ENCODE data around the gene GGA1.

DNA sequence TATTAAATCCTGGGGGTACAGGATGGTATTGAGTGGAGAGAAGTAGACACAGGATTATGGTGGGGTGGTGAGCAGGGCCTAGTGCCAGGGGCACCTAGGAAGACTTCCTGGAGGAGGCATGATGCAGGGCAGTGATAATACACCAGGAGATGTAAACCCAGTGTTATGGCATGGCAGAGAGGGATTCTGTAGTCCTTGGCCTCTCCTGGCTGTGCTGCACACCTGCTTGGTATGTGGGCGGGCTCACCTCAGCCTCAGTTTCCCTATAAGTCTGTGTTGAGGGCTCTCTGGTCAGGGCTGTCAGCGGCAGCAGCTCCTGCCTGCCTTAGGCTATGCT, 52.0 kb downstream of the GGA1 start:
- TF ChIP-seq, protein P1, sequence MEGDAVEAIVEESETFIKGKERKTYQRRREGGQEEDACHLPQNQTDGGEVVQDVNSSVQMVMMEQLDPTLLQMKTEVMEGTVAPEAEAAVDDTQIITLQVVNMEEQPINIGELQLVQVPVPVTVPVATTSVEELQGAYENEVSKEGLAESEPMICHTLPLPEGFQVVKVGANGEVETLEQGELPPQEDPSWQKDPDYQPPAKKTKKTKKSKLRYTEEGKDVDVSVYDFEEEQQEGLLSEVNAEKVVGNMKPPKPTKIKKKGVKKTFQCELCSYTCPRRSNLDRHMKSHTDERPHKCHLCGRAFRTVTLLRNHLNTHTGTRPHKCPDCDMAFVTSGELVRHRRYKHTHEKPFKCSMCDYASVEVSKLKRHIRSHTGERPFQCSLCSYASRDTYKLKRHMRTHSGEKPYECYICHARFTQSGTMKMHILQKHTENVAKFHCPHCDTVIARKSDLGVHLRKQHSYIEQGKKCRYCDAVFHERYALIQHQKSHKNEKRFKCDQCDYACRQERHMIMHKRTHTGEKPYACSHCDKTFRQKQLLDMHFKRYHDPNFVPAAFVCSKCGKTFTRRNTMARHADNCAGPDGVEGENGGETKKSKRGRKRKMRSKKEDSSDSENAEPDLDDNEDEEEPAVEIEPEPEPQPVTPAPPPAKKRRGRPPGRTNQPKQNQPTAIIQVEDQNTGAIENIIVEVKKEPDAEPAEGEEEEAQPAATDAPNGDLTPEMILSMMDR (IDR thresholded peaks at IDR 0.05) = no peak
- no peak for TF ChIP-seq GATA2 (CRISPR knock-in tag; IDR thresholded peaks at IDR 0.05)
- TF ChIP-seq, protein P2, sequence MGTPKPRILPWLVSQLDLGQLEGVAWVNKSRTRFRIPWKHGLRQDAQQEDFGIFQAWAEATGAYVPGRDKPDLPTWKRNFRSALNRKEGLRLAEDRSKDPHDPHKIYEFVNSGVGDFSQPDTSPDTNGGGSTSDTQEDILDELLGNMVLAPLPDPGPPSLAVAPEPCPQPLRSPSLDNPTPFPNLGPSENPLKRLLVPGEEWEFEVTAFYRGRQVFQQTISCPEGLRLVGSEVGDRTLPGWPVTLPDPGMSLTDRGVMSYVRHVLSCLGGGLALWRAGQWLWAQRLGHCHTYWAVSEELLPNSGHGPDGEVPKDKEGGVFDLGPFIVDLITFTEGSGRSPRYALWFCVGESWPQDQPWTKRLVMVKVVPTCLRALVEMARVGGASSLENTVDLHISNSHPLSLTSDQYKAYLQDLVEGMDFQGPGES (IDR thresholded peaks at IDR 0.05; ENCODE audit: low read depth, low read length) = no peak
- TF ChIP-seq USF1 (IDR thresholded peaks at IDR 0.05; ENCODE audit: borderline replicate concordance, low read depth) = no peak
- no peak for TF ChIP-seq CHD2 (IDR thresholded peaks at IDR 0.05; ENCODE audit: low read length, partially characterized antibody)
- no peak for TF ChIP-seq ZBTB33 (IDR thresholded peaks at IDR 0.05; ENCODE audit: borderline replicate concordance, low read depth)
- no peak for TF ChIP-seq SIN3A (IDR thresholded peaks at IDR 0.05; ENCODE audit: borderline replicate concordance, low read depth, low read length)
- no peak for TF ChIP-seq SMC3 (IDR thresholded peaks at IDR 0.05; ENCODE audit: low read depth, low read length)
- no peak for TF ChIP-seq GABPA (IDR thresholded peaks at IDR 0.05; ENCODE audit: low read depth)
- no peak for TF ChIP-seq RCOR1 (IDR thresholded peaks at IDR 0.05; ENCODE audit: low read length)
- TF ChIP-seq TAF1 (IDR thresholded peaks at IDR 0.05; ENCODE audit: borderline replicate concordance, low read depth, low read length) = no peak
- TF ChIP-seq RAD21 (IDR thresholded peaks at IDR 0.05; ENCODE audit: low read length) = no peak
- no peak for TF ChIP-seq EP300 (IDR thresholded peaks at IDR 0.05; ENCODE audit: borderline replicate concordance in 1 of 2, low read depth in 1 of 2, low read length in 1 of 2)
